HL-60 (cell line): ENCODE measurements around the gene SLC6A20.

Experiments
- CTCF ChIP-seq: IDR thresholded peaks from one replicate; pipeline ENCODE4 v1.5.1; 2011; ENCODE audit warnings: low read length, control low read depth, inconsistent platforms; ENCODE audit not compliant: insufficient read depth
- POLR2AphosphoS5 ChIP-seq: IDR thresholded peaks from 2 replicates; pipeline ENCODE4 v1.6.1; 2012; ENCODE audit warnings: low read depth
- REST ChIP-seq: IDR thresholded peaks from 2 replicates; pipeline ENCODE4 v1.6.1; 2012; ENCODE audit warnings: low read depth; ENCODE audit not compliant: insufficient replicate concordance

- TF ChIP-seq CTCF (no peak), POLR2AphosphoS5 (no peak; the same call in 1 of the 2 replicates), REST (no peak)
These were observed 45.1 kb upstream of the SLC6A20 start for GRCh38 chr3:45841420-45841756.
